GM12865 (cell line): ENCODE results near the gene SAA1.

Experiments used
- DNase-seq: peaks from one replicate; pipeline ENCODE4 v3.0.0; 2010; ENCODE audit warnings: low read depth
- H3K4me3 ChIP-seq: 2 replicates; pipeline ENCODE4 v1.5.1; 2011; ENCODE audit warnings: mild to moderate bottlenecking, low read depth, low read length, control low read depth
- CTCF ChIP-seq: IDR thresholded peaks from 2 replicates; pipeline ENCODE4 v1.5.1; 2011; ENCODE audit warnings: low read length, control low read depth, low read depth, inconsistent platforms; ENCODE audit not compliant: insufficient read depth; ENCODE audit errors: missing control alignments

The SAA1 gene

GRCh38 chr11:18294862-18295261 lies 28.8 kb downstream of the SAA1 start:
- DNase-seq = peak; percentile 41
- H3K4me3 ChIP-seq = no peak overlapping the region
- TF ChIP-seq CTCF = no peak

GRCh38 chr11:18295316-18295715 lies 29.3 kb downstream of the SAA1 start:
- no peak for TF ChIP-seq CTCF

GRCh38 chr11:18299721-18300120 lies 33.7 kb downstream of the SAA1 start:
- H3K4me3 ChIP-seq = no peak overlapping the region
- no peak for DNase-seq
- no peak for TF ChIP-seq CTCF

More at GRCh38 chr11:18295316-18295715, 29.3 kb downstream of the SAA1 start:
- no peak overlapping the region for H3K4me3 ChIP-seq
- DNase-seq = no peak

DNA sequence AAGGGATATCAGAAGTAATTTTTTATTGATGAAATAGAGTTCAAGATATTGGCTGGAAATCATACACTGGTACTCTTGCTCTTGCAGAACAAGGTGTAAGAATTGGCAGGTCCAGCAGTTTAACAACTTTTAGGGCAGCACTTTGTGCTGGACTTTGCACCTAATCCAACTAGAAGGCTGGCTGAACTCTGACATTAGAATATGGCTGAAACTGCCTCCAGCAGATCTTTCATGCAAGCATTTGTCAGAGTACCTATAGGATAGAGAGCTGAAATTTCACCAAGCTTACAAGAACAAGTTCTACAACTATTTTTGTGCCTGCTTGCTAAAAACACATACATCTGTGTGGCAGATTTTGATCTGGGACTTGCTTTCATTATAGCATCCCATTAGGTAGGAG lies 38.7 kb downstream of the SAA1 start:
- no peak overlapping the region for H3K4me3 ChIP-seq
- TF ChIP-seq CTCF = no peak
- DNase-seq = no peak

GRCh38 chr11:18307461-18308139 lies 41.5 kb downstream of the SAA1 start:
- H3K4me3 ChIP-seq = no peak overlapping the region
- DNase-seq = no peak
- TF ChIP-seq CTCF = no peak

GRCh38 chr11:18308242-18308641 lies 42.2 kb downstream of the SAA1 start:
- H3K4me3 ChIP-seq = no peak overlapping the region
- DNase-seq = no peak
- TF ChIP-seq CTCF = no peak

- DNase-seq = no peak
- no peak for TF ChIP-seq CTCF
- H3K4me3 ChIP-seq = no peak overlapping the region
These were observed 43.6 kb downstream of the SAA1 start for GRCh38 chr11:18309691-18310090.
